ENCODE data around the gene CACHD1. TPM values are rescaled to one million over a fixed set of nuclear protein-coding genes. Genes with fewer than 3 reads are reported as not detected.

The CACHD1 gene
- total RNA-seq, 4 donors from 2014 or later = 2.2 to 3.6 (median 2.9) TPM

GRCh38 chr1:64453688-64454087, 16.2 kb upstream of the CACHD1 start:
- in situ Hi-C loops (cut with MboI; ENCODE audit: low sequenced_read_pairs in 4 of 4) = loop anchor here in 2 of 4 donors (25.0 kb wide), 1 partner anchor 209 kb away; no protein-coding TSS in a partner anchor

GRCh38 chr1:64458915-64459314, 11.0 kb upstream of the CACHD1 start:
- H3K4me3 ChIP-seq = no peak overlapping the region
- H3K36me3 ChIP-seq = no peaks in the 10 kb centered on the region
- DNase-seq (no peak), ATAC-seq (no peak)
- no peak overlapping the region for H3K27ac ChIP-seq
- H3K9me3 ChIP-seq = no peaks in the 10 kb centered on the region
- in situ Hi-C loops (cut with MboI; ENCODE audit: low sequenced_read_pairs in 4 of 4) (loop anchor here in 2 of 4 donors (25.0 kb wide), 1 partner anchor 203 kb away; no protein-coding TSS in a partner anchor), intact Hi-C loops (cut with DNase I; ENCODE audit: low total_unique reads) (no loop called here)
- no peak for TF ChIP-seq POLR2A (IDR thresholded peaks at IDR 0.05)
- no peak for TF ChIP-seq CTCF (IDR thresholded peaks at IDR 0.05 in 4 of 5, conservative IDR thresholded peaks at IDR 0.05 in 1 of 5)
- no peaks in the 10 kb centered on the region for H3K27me3 ChIP-seq
- H3K4me1 ChIP-seq = no peaks in the 10 kb centered on the region

More at GRCh38 chr1:64453688-64454087, 16.2 kb upstream of the CACHD1 start:
- no peak for DNase-seq
- no peak for ATAC-seq
- no peaks in the 10 kb centered on the region for H3K36me3 ChIP-seq
- H3K27ac ChIP-seq = no peak overlapping the region
- no peaks in the 10 kb centered on the region for H3K4me1 ChIP-seq
- intact Hi-C loops (cut with DNase I; ENCODE audit: low total_unique reads) = no loop called here
- H3K9me3 ChIP-seq = no peaks in the 10 kb centered on the region
- no peak overlapping the region for H3K4me3 ChIP-seq
- TF ChIP-seq CTCF (IDR thresholded peaks at IDR 0.05 in 4 of 5, conservative IDR thresholded peaks at IDR 0.05 in 1 of 5) = no peak
- no peaks in the 10 kb centered on the region for H3K27me3 ChIP-seq

GRCh38 chr1:64459743-64460142, 10.2 kb upstream of the CACHD1 start:
- H3K27me3 ChIP-seq = no peaks in the 10 kb centered on the region
- in situ Hi-C loops (cut with MboI; ENCODE audit: low sequenced_read_pairs in 4 of 4) (loop anchor here in 3 of 4 donors (10.0 to 25.0 kb wide), 2 partner anchors 203 to 215 kb away; no protein-coding TSS in a partner anchor), intact Hi-C loops (cut with DNase I; ENCODE audit: low total_unique reads) (no loop called here)
- DNase-seq (no peak), ATAC-seq (no peak)
- H3K36me3 ChIP-seq = no peaks in the 10 kb centered on the region
- no peaks in the 10 kb centered on the region for H3K9me3 ChIP-seq
- no peaks in the 10 kb centered on the region for H3K4me1 ChIP-seq
- no peak overlapping the region for H3K4me3 ChIP-seq
- no peak overlapping the region for H3K27ac ChIP-seq
- TF ChIP-seq CTCF (IDR thresholded peaks at IDR 0.05 in 4 of 5, conservative IDR thresholded peaks at IDR 0.05 in 1 of 5) = no peak

- Histone ChIP-seq H3K4me3 (no peak overlapping the region), H3K27me3 (no peaks in the 10 kb centered on the region), H3K36me3 (no peaks in the 10 kb centered on the region), H3K27ac (no peak overlapping the region), H3K9me3 (no peaks in the 10 kb centered on the region), H3K4me1 (peaks cover 0 to 8% of the 10 kb centered on the region in 2 donors)
- in situ Hi-C loops (cut with MboI; ENCODE audit: low sequenced_read_pairs in 4 of 4) = loop anchor here in 3 of 4 donors (10.0 to 25.0 kb wide), 2 partner anchors 196 to 209 kb away; no protein-coding TSS in a partner anchor
- ATAC-seq (no peak), DNase-seq (no peak)
- intact Hi-C loops (cut with DNase I; ENCODE audit: low total_unique reads) = no loop called here
- TF ChIP-seq CTCF (IDR thresholded peaks at IDR 0.05 in 4 of 5, conservative IDR thresholded peaks at IDR 0.05 in 1 of 5) = no peak
- TF ChIP-seq POLR2A (IDR thresholded peaks at IDR 0.05) = no peak
Measured at GRCh38 chr1:64466033-64466432, 3.9 kb upstream of the CACHD1 start.

All from gastrocnemius medialis (tissue), 4 donors.